Pancreas (tissue), 10 donors: ENCODE results near the gene ALDH4A1. TPM values are rescaled to one million over a fixed set of nuclear protein-coding genes. Genes with fewer than 3 reads are reported as not detected.

Source experiments
- ATAC-seq, 4 donors: fragments of 200-7000 bp; cut with Tn5 transposase; one replicate each; pipeline versions ENCODE4 v1.8.0 to v1.9.1; 2020; ENCODE audit warnings: mild to moderate bottlenecking in 4 of 4, moderate library complexity in 4 of 4
- DNase-seq, 6 donors: peaks; one replicate each; pipeline ENCODE4 v3.0.0-alpha.2; 2020
- FAIRE-seq: peaks from 2 replicates; lab custom pipeline; 2012; peaks lifted over from hg19 to GRCh38; lab: Jason Lieb, UNC
- H3K27ac ChIP-seq, 4 donors: fragments of 200-600 bp; sonication (generic); 1 replicate in 3 of 4; 2 replicates in 1 of 4; pipeline versions ENCODE4 v1.5.0 to v1.8.0; 2020
- H3K27me3 ChIP-seq, 4 donors: fragments of 200-600 bp; one replicate each; pipeline ENCODE4 v1.8.0; 2021
- H3K36me3 ChIP-seq, 3 donors: fragments of 200-600 bp; sonication (generic) in 1 of 3; one replicate each; pipeline versions ENCODE4 v1.5.0 to v1.8.0; 2020 to 2021
- H3K4me1 ChIP-seq, 3 donors: fragments of 200-600 bp; one replicate each; pipeline ENCODE4 v1.8.0; 2021
- H3K4me3 ChIP-seq, 4 donors: fragments of 200-600 bp; sonication (generic) in 2 of 4; one replicate each; pipeline versions ENCODE4 v1.5.0 to v1.8.0; 2020 to 2021
- H3K9me3 ChIP-seq, 4 donors: fragments of 200-600 bp; one replicate each; pipeline ENCODE4 v1.8.0; 2021
- WGBS, 2 donors: extraction: QIAGEN DNeasy Blood & Tissue Kit; methylation state at CpG; one replicate each; pipeline ENCODE4 v1.1.7; 2013; 5-methylcytosine and 5-hydroxymethylcytosine counted together
- intact Hi-C, 3 donors: fragments of 100-400 bp; cut with DNase I; formaldehyde crosslinking; loops; one replicate each; pipeline versions ENCODE4 v1.11.1 to v1.14.2; 2022
- polyA plus RNA-seq, 2 donors: library from polyadenylated mRNA; stranded (reverse); fragments of 200-250 nt; gene quantifications; one replicate each; pipeline ENCODE4 v1.2.3, GENCODE V29; 2013
- total RNA-seq, 6 donors: library from RNA; stranded (reverse); fragmentation: NEBNext Ultra II Directional in 4 of 6; extraction: Animal tissue kit (Norgen Biotek cat#: 25700) in 4 of 6; gene quantifications; one replicate each; pipeline versions ENCODE4 v1.2.1 to v1.2.4, GENCODE V29; 2021 to 2023
- TF ChIP-seq, protein P1 (sequence below), 4 donors: fragments of 200-600 bp; sonication (generic) in 3 of 4; IDR thresholded peaks; one replicate each; pipeline versions ENCODE4 v1.5.0 to v1.8.0; 2021; ENCODE audit warnings: antibody characterized with exemption in 4 of 4
- donor health status: healthy with polysubstance abuse.
- donor health status: DM: no; HTN: no; CAD: no; lungs with moderate emphysema.
- donor health status: DM: no; HTN: no; CAD: no.
- donor health status: control.
- donor health status: control.
- donor health status: Bipolar disorder and iron deficiency.
- donor health status: DM: yes; HTN: yes; CAD: no.
- donor health status: DM: no; HTN: no; CAD: no.
- donor health status: DM: no; HTN: no; CAD: no.
- donor health status: DM: yes; HTN: yes; CAD: no.

The ALDH4A1 gene
- total and polyA plus RNA-seq, 8 donors = 1.4 to 7.6 (median 4.4) TPM

DNA sequence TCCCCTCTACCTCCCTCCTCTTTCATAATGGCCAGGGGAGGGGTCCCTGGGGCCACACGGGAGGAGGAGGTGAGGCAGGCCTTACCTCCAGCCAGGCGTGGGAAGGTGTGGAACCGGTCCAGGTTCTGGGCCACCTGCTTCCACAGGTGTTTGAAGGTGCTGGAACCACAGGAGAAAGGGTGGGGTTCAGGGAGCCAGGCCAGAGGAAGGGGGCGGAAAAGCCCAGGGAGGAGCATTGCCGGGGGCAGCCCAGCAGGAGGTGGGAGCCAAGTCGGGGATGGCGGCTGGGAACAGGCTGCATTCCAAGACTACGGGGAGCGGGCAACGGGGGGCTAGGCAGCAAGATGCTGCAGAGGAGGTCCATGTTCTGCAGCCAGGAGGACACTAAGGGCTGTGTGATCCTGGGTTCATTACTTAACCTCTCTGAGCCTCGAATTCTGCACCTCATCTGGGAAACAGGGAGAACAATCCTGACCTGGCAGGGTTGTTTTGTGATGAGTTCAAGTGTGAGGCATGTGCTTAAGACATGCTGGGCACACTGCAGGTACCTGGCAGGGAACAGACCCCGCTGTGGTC is 23.1 kb downstream of the ALDH4A1 start:
- FAIRE-seq (no peak), ATAC-seq (no peak), DNase-seq (peak in 1 of 6 donors; percentile 50)
- Histone ChIP-seq H3K9me3 (no peaks in the 10 kb centered on the region), H3K4me3 (no peak overlapping the region), H3K27ac (no peak overlapping the region), H3K27me3 (no peaks in the 10 kb centered on the region), H3K4me1 (no peaks in the 10 kb centered on the region), H3K36me3 (no peaks in the 10 kb centered on the region)
- intact Hi-C loops = loop anchor here in 1 of 3 donors (5.0 kb wide), 1 partner anchor 282 kb away; no protein-coding TSS in a partner anchor
- TF ChIP-seq, protein P1, sequence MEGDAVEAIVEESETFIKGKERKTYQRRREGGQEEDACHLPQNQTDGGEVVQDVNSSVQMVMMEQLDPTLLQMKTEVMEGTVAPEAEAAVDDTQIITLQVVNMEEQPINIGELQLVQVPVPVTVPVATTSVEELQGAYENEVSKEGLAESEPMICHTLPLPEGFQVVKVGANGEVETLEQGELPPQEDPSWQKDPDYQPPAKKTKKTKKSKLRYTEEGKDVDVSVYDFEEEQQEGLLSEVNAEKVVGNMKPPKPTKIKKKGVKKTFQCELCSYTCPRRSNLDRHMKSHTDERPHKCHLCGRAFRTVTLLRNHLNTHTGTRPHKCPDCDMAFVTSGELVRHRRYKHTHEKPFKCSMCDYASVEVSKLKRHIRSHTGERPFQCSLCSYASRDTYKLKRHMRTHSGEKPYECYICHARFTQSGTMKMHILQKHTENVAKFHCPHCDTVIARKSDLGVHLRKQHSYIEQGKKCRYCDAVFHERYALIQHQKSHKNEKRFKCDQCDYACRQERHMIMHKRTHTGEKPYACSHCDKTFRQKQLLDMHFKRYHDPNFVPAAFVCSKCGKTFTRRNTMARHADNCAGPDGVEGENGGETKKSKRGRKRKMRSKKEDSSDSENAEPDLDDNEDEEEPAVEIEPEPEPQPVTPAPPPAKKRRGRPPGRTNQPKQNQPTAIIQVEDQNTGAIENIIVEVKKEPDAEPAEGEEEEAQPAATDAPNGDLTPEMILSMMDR (IDR thresholded peaks at IDR 0.05) = no peak
- WGBS, 2 donors = 83 to 88% methylated on average over 12 of the region's 12 CpGs

DNA sequence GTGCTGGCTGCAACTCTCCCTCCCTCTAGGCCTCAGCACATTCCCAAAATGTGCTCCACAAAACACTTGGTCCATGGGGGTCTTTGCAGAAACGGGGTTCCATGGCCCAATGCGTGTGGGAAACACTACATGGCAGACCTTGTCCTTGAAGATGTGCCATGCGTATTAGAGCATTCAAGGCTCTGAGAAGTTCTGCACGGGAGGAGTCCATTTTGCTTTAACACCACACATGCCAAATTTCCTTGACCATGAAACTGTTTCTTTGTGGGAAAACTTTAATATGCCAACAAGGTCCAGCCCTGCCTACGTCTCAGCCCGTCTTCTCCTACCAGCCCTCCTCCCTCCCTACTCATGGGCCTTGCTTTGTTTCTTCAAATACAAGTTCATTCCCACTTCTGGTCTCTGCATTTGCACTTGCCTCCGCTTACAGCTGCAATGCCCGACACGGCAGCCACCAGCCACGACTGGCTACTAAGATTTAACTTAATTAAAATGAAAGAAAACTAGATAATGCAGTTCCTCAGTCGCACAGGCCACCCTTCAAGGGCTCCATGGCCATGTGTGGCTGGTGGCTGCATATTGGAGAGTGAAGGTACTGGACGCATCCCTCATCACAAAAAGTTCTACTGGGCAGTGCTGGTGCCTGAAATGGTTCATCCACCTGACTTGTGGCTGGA is 23.7 kb downstream of the ALDH4A1 start:
- intact Hi-C loops = loop anchor here in 1 of 3 donors (5.0 kb wide), 1 partner anchor 281 kb away; no protein-coding TSS in a partner anchor
- H3K4me3 ChIP-seq = no peak overlapping the region
- no peaks in the 10 kb centered on the region for H3K9me3 ChIP-seq
- H3K36me3 ChIP-seq = no peaks in the 10 kb centered on the region
- no peaks in the 10 kb centered on the region for H3K27me3 ChIP-seq
- no peak for FAIRE-seq
- WGBS, 2 donors = 79 to 80% methylated on average over 12 of the region's 12 CpGs
- H3K27ac ChIP-seq = no peak overlapping the region
- DNase-seq = no peak
- H3K4me1 ChIP-seq = no peaks in the 10 kb centered on the region
- TF ChIP-seq, protein P1 (IDR thresholded peaks at IDR 0.05) = no peak
- ATAC-seq = no peak

DNA sequence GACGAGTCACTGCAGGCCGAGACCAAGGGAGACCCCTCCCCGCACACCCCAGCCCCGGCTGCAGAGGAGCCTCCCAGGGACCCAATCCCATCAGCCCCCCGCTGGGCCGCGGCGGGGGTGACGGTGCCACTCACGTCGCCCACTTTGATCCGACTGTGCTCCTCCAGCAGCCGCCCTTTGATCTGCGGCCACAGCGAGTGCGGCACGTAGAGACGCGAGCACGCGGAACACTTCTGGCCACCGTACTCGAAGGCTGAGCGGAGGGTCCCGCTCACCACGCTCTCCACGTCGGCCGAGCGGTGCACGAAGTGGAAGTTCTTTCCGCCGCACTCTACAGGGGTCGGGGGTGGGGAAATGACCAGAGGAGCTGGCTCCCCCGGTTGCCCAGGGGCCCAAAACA is 25.1 kb downstream of the ALDH4A1 start:
- H3K36me3 ChIP-seq = no peaks in the 10 kb centered on the region
- intact Hi-C loops = loop anchor here in 1 of 3 donors (5.0 kb wide), 1 partner anchor 280 kb away; no protein-coding TSS in a partner anchor
- H3K9me3 ChIP-seq = no peaks in the 10 kb centered on the region
- TF ChIP-seq, protein P1 (IDR thresholded peaks at IDR 0.05) = no peak
- FAIRE-seq = no peak
- H3K4me1 ChIP-seq = no peaks in the 10 kb centered on the region
- no peaks in the 10 kb centered on the region for H3K27me3 ChIP-seq
- H3K4me3 ChIP-seq = no peak overlapping the region
- H3K27ac ChIP-seq = no peak overlapping the region
- no peak for ATAC-seq
- DNase-seq = peak in 1 of 6 donors; percentile 57
- 93 to 94% methylated on average over 35 of the region's 35 CpGs for WGBS, 2 donors

DNA sequence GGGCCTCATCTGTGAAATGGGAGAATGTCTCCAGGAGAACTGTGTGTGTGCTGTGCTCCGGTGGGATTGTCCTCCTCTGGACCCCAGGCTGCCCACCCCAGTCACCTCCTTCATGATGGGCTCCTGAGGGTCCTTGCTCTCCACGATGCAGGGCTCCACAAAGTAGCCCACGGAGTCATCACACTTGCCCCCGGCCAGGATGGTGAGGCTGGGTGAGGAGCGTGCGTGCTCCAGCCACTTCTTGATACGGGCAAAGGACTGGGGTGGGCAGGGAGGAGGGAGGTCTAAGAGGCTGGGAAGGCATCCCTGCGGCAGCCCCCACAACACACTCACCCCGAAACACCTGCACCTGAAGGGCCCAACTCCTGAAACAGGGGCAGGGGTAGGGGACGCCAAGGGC is 26.1 kb downstream of the ALDH4A1 start:
- no peak overlapping the region for H3K4me3 ChIP-seq
- ATAC-seq (no peak), DNase-seq (no peak), FAIRE-seq (no peak)
- no peaks in the 10 kb centered on the region for H3K4me1 ChIP-seq
- no peak overlapping the region for H3K27ac ChIP-seq
- H3K36me3 ChIP-seq = no peaks in the 10 kb centered on the region
- no peaks in the 10 kb centered on the region for H3K27me3 ChIP-seq
- TF ChIP-seq, protein P1 (IDR thresholded peaks at IDR 0.05) = no peak
- intact Hi-C loops = loop anchor here in 1 of 3 donors (5.0 kb wide), 1 partner anchor 279 kb away; no protein-coding TSS in a partner anchor
- 88 to 90% methylated on average over 10 of the region's 10 CpGs for WGBS, 2 donors
- H3K9me3 ChIP-seq = no peaks in the 10 kb centered on the region

DNA sequence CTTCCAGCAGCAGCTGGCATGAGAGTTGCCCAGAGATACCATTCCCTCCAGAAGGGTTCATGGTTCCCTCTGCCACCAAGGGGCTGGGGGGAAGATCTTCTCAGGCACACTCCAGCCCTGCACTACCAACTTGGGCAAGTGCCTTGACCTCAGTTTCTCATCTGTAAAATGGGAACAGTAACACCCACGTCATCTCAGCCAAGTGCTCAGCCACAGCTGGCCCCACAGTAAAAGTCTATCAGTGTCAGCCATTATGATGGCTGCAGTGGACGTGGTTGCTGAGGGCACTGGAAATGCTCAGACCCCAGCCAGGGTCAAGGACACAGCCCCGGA is 26.6 kb downstream of the ALDH4A1 start:
- Histone ChIP-seq H3K36me3 (no peaks in the 10 kb centered on the region), H3K4me1 (no peaks in the 10 kb centered on the region), H3K4me3 (no peak overlapping the region), H3K27ac (no peak overlapping the region), H3K9me3 (no peaks in the 10 kb centered on the region), H3K27me3 (no peaks in the 10 kb centered on the region)
- intact Hi-C loops = loop anchor here in 1 of 3 donors (5.0 kb wide), 1 partner anchor 278 kb away; no protein-coding TSS in a partner anchor
- no peak for FAIRE-seq
- 70 to 73% methylated on average over 3 of the region's 3 CpGs for WGBS, 2 donors
- no peak for DNase-seq
- TF ChIP-seq, protein P1 (IDR thresholded peaks at IDR 0.05) = no peak
- ATAC-seq = no peak
